Activated T-helper 1 cell treated with anti-CD3 and anti-CD28 coated beads, Interleukin-12 subunit alpha, Interleukin-12 subunit beta, Interleukin-2, Interleukin-4 antibody, amounts not matched to agents 30 ng/mL and 10 ng/mL and 1 ng/mL, durations not matched to agents 14 hours and 24 hours and 36 hours (primary cell): Measurements from ENCODE around the gene EEF1AKMT3. TPM values are rescaled to one million over a fixed set of nuclear protein-coding genes. Genes with fewer than 3 reads are reported as not detected.

ENCODE experiments used
- DNase-seq: peaks from one replicate; pipeline ENCODE4 v3.0.0; 2021; ENCODE audit warnings: low spot score
- H3K27ac Mint-ChIP-seq: one replicate; pipeline ENCODE4 v1.8.0; 2021; ENCODE audit warnings: mild to moderate bottlenecking, mixed read lengths
- H3K27me3 Mint-ChIP-seq: one replicate; pipeline ENCODE4 v1.8.0; 2022; ENCODE audit warnings: mild to moderate bottlenecking, moderate library complexity, mixed read lengths; ENCODE audit not compliant: insufficient read depth
- H3K36me3 Mint-ChIP-seq: one replicate; pipeline ENCODE4 v1.8.0; 2021; ENCODE audit warnings: low read depth, mixed read lengths
- H3K4me1 Mint-ChIP-seq: one replicate; pipeline ENCODE4 v1.8.0; 2021; ENCODE audit warnings: low read depth, mixed read lengths
- H3K4me3 Mint-ChIP-seq: one replicate; pipeline ENCODE4 v1.8.0; 2021; ENCODE audit warnings: mild to moderate bottlenecking, moderate library complexity, mixed read lengths
- H3K9me3 Mint-ChIP-seq: one replicate; pipeline ENCODE4 v1.8.0; 2021; ENCODE audit warnings: mixed read lengths
- intact Hi-C: fragments of 100-400 bp; cut with micrococcal nuclease; formaldehyde crosslinking; loops from one replicate; pipeline ENCODE4 v1.15.1; 2024
- total RNA-seq: library from RNA; stranded (reverse); gene quantifications from 2 replicates; pipeline ENCODE4 v1.2.3, GENCODE V29; 2022

EEF1AKMT3 gene
- total RNA-seq, 1 donor from 2014 or later = 4.5 TPM

DNA sequence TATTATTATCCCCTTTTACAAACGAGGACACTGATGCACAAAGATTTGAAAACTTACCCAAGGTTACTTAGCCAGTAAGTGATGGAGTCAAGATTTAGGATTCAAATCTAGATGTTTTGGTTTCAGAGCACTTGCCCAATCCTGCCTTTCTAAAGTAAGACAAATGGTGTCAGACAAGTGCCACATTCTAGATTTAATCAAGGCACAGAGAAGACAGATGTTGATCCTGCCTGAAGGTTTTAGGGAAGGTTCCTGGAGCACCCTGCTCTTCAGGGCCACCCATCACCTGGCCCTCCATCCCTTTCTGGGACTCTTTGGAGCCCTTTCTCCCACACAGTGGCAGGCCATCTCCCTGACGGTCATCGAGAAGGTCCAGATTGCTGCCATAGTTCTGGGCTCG lies 14.6 kb upstream of the EEF1AKMT3 start:
- no peak for DNase-seq
- H3K27ac Mint-ChIP-seq = no peak overlapping the region
- H3K36me3 Mint-ChIP-seq = peaks cover 14% of the 10 kb centered on the region
- H3K27me3 Mint-ChIP-seq = peaks cover 3% of the 10 kb centered on the region
- H3K4me1 Mint-ChIP-seq = peaks cover 40% of the 10 kb centered on the region
- intact Hi-C loops = loop anchor here (10.0 kb wide), 1 partner anchor 1123 kb away; the partner anchor contains the start of gene BAZ2A
- H3K9me3 Mint-ChIP-seq = no peaks in the 10 kb centered on the region
- no peak overlapping the region for H3K4me3 Mint-ChIP-seq

DNA sequence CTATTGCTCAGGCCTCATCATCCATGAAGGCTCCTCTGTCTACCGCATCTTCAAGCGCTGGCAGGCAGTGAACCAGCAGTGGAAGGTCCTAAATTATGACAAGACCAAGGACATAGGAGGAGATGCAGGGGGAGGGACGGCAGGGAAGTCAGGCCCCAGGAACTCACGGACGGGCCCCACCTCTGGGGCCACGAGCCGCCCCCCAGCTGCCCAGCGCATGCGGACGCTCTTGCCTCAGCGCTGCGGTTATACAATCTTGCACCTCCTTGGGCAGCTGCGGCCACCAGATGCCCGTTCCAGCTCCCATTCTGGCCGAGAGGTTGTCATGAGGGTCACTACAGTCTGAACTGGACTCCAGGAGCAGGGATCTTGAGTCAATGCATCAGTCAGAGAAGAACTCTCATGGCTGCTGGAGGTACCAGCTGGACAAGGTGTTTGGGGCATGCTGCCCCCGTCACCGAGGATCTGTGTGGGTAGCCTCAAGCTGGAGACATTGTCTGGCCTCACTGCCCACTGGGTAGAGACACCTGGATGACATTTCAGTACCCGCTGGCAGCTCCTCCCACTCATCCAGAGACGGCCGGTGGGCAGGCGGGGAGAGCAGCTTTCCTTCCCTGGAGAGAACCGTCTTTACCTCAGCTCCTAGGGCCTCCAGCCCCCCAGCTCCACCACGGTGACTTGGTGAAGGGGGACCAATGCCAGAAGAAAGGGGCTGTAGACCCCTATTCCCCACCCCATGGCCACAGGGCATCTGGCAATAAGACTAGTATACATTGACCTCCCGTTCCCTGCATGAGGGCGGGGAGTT lies 13.7 kb upstream of the EEF1AKMT3 start:
- DNase-seq = no peak
- Mint-ChIP-seq H3K36me3 (peaks cover 24% of the 10 kb centered on the region), H3K27ac (no peak overlapping the region), H3K27me3 (peaks cover 3% of the 10 kb centered on the region), H3K4me3 (no peak overlapping the region), H3K4me1 (peaks cover 39% of the 10 kb centered on the region), H3K9me3 (no peaks in the 10 kb centered on the region)
- intact Hi-C loops = loop anchor here (10.0 kb wide), 1 partner anchor 1124 kb away; the partner anchor contains the start of gene BAZ2A

DNA sequence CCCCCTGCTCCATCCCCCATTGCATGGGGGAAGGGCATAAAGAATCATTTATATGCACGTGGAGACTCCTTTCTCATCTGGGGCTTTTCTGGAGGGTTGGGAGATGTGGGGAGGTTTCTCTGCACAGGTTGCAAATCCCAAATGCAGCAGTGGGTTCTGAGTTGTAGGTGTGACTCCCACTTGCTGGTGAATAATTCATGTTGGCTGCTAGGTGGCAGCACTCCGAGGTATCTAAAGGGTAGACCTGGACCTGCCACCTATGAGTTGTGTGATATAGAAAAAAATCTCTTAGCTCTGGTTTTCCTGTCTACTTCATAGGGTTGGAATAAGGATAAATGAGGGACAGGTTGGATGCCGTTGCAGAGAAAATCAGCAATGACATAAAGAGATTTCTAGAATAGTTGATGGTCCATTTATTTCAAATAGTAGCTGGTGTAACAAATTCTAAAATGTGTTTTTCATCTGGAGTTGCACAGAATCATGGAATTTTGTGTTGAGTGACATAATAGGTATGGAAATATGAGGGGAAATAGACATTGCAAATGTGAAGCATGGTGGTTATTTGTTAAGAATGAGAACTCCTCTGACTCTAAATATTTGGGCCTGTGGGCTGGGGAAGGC lies 12.9 kb upstream of the EEF1AKMT3 start:
- peaks cover 36% of the 10 kb centered on the region for H3K4me1 Mint-ChIP-seq
- H3K27ac Mint-ChIP-seq = no peak overlapping the region
- intact Hi-C loops = loop anchor here (10.0 kb wide), 1 partner anchor 1125 kb away; the partner anchor contains the start of gene BAZ2A
- no peak for DNase-seq
- peaks cover 28% of the 10 kb centered on the region for H3K36me3 Mint-ChIP-seq
- peaks cover 2% of the 10 kb centered on the region for H3K27me3 Mint-ChIP-seq
- no peak overlapping the region for H3K4me3 Mint-ChIP-seq
- H3K9me3 Mint-ChIP-seq = no peaks in the 10 kb centered on the region

DNA sequence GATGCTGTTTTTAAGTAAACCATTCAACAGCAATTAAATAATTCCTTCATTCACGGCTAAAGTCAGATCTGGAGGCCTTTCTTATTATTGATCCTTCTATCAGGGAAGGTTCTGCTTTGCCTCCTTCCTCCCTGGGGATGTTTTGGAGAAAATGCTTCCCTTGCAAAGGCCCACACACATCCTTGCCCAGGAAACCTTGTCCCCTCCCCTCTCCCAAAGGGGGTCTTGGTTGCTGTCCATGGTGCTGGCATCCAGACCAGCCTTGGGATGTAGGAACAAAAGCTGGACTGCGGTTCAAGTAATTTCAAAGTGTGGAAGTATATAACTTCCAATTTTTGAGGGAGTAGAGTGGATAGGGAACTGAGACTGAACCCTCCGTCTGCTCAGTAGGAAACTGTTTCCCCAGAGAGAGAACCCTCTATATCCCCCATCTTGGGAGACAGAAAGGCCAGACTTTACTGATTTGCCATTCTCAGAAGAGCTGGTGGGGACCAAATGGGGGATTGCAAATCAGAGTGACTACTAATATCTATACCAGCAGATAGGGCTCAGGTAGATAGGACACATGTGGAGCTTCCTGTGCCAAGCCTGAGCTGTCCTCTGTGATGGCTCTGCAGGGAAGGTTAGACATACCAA lies 11.9 kb upstream of the EEF1AKMT3 start:
- Mint-ChIP-seq H3K27me3 (no peaks in the 10 kb centered on the region), H3K36me3 (peaks cover 31% of the 10 kb centered on the region)

DNA sequence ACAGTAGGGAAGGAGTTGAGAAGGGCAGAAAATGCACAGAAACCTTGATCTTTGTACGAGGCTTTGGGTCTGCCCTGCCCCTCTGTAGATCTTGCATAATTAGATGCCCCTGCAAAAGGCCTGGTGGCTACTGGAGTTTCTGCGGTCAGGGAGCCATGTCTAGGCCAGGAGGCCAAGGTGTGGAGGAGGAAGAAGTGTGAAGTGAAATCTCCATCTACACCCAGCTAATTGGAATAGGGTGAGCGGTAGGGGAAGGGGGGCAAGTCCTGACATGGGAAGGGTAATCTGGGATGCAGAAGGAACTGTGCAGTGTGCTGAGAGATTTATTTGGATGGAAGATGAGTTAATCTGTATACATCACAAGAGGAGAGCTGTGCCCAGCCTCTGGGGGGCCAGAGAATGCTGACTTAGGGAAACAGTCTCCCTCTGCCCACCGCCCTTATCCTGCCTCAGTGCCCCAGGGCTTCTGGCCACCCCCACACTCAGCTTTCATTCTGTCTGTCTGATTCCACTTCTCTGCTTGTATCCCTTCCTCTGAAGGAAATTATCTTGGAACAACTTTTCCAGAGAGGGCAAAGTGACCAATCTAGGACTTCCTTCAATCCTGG lies 10.9 kb upstream of the EEF1AKMT3 start:
- Mint-ChIP-seq H3K27ac (no peak overlapping the region), H3K9me3 (no peaks in the 10 kb centered on the region), H3K4me1 (peaks cover 34% of the 10 kb centered on the region), H3K27me3 (peaks cover 4% of the 10 kb centered on the region), H3K36me3 (peaks cover 31% of the 10 kb centered on the region), H3K4me3 (no peak overlapping the region)
- no peak for DNase-seq
- intact Hi-C loops = no loop called here

More for the DNA sequence above, 11.9 kb upstream of the EEF1AKMT3 start:
- DNase-seq = no peak
- H3K4me1 Mint-ChIP-seq = peaks cover 34% of the 10 kb centered on the region
- H3K9me3 Mint-ChIP-seq = no peaks in the 10 kb centered on the region
- no peak overlapping the region for H3K4me3 Mint-ChIP-seq
- H3K27ac Mint-ChIP-seq = no peak overlapping the region
- intact Hi-C loops = no loop called here

DNA sequence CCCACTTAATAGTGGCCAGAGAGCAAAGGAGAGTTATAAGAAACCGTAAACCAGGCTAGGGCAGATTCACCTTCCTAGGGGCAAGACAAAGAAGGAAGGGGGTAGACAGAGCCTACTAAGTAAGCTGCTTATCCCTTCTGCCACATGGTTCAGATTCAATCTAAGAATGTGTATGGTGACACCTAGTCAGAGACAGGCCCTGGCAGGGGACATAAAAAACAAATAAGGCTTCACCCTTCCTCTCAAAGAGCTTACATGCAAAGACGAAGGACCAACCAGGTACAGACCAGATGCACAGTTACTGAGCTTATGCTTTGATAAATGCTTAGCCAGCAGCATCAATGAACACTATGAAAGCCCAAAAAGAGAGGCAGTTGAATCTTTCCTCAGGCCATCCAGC lies 10.0 kb upstream of the EEF1AKMT3 start:
- peaks cover 34% of the 10 kb centered on the region for H3K4me1 Mint-ChIP-seq
- peaks cover 5% of the 10 kb centered on the region for H3K27me3 Mint-ChIP-seq
- H3K4me3 Mint-ChIP-seq = no peak overlapping the region
- DNase-seq = no peak
- H3K9me3 Mint-ChIP-seq = no peaks in the 10 kb centered on the region
- peaks cover 32% of the 10 kb centered on the region for H3K36me3 Mint-ChIP-seq
- no peak overlapping the region for H3K27ac Mint-ChIP-seq
- intact Hi-C loops = no loop called here

DNA sequence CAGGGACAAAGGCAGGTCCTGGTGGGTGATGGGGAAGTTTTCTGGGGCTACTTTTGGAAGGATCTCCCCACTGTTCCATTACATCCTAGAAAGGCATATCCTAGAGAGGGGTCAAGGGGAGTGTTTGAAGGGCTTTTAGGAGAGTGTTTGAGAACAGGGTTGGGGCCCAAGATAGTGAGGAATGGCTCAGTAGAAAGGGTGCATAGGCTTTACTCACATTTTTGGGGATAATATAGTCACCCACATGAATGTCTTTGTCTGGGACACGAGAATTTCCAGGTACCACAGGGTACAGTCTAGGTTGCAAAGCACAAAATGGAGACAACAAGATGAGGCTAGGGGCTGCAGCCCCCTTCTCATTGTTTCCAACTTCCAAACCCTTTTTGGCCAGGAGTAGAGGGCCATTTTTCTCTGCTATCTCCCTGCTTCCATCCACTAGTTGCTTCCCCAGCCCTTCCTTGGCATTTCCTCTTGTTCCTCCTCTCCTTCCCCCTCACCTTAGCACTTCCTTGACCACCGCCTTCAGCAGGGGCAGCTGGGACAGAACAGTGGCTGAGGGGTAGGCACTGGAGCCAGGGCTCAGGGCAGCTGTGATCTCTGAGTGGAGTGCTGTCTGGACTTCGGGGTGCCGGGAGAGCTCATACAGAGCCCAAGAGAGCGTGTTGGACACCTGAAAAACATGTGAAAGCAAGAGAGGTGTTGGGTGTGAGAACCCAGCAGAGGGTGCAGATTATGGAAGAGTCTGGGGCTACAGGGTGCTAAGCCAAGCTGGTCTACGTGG lies 8.3 kb upstream of the EEF1AKMT3 start:
- peaks cover 5% of the 10 kb centered on the region for H3K27me3 Mint-ChIP-seq
- peak overlapping the region; percentile 7 for H3K27ac Mint-ChIP-seq
- peaks cover 37% of the 10 kb centered on the region for H3K36me3 Mint-ChIP-seq
- intact Hi-C loops = no loop called here
- no peaks in the 10 kb centered on the region for H3K9me3 Mint-ChIP-seq
- peak overlapping the region; percentile 89 for H3K4me3 Mint-ChIP-seq
- no peak for DNase-seq
- peaks cover 33% of the 10 kb centered on the region for H3K4me1 Mint-ChIP-seq

DNA sequence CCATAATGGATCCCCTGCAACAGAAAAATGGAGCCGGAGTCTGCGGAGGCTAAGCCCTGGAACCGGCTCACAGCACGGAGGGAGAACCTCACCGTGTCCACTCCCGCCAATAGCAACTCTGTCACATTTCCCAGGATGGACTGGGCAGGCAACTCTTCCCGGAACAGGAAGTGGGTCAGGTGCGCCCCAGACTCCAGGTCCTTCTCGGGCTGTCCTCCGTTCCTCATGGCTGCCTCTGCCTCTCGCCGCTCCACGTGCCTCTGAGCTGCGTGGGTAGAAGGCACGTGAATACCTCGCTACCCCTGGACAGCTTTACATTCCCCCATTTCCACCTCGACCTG lies 7.8 kb upstream of the EEF1AKMT3 start:
- Mint-ChIP-seq H3K9me3 (no peaks in the 10 kb centered on the region), H3K4me1 (peaks cover 28% of the 10 kb centered on the region), H3K4me3 (peak overlapping the region; percentile 89), H3K27me3 (peaks cover 5% of the 10 kb centered on the region), H3K27ac (peak overlapping the region; percentile 48), H3K36me3 (peaks cover 36% of the 10 kb centered on the region)
- no peak for DNase-seq
- intact Hi-C loops = loop anchor here (1.0 kb wide), 1 partner anchor 8 kb away; no protein-coding TSS in a partner anchor

DNA sequence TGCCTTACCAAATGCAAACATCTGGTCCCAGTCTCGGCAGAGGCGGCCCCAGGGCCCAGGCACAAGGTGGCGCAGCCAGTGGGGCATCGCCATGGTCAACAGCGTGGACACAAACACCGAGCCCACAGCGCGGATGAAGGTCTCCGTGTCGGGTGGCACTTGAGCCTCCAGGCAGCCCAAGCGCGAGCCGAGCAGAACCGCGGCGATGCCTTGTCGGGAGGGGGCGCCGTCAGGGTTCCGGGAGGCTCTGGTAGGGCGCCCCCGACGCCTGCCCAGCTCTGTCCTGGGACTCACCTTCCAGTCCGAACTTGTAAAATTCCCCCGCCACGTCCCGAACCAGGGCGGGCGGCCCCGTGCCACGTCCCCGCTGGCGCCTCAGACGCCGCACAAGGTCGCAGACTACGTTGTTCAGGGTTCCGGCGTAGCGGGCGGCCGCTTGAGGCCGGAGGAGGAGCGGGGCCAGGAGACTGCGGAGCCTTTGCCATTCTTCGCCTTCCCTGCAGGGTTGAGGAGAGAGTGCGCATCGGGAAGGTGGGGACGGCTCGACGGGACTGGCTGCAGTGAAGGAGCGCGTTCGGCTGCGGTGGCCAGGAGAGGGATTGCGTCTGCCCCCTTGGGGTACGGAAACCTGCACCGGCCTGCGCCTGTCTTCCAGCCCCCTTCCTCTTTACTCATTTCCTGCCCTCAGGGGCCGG lies 7.3 kb upstream of the EEF1AKMT3 start:
- peaks cover 31% of the 10 kb centered on the region for H3K4me1 Mint-ChIP-seq
- no peaks in the 10 kb centered on the region for H3K9me3 Mint-ChIP-seq
- DNase-seq = peak; percentile 44
- H3K4me3 Mint-ChIP-seq = peak overlapping the region; percentile 89
- H3K27me3 Mint-ChIP-seq = peaks cover 5% of the 10 kb centered on the region
- intact Hi-C loops = loop anchor here (1.0 kb wide), 1 partner anchor 9 kb away; no protein-coding TSS in a partner anchor
- H3K27ac Mint-ChIP-seq = peak overlapping the region; percentile 58
- peaks cover 36% of the 10 kb centered on the region for H3K36me3 Mint-ChIP-seq

DNA sequence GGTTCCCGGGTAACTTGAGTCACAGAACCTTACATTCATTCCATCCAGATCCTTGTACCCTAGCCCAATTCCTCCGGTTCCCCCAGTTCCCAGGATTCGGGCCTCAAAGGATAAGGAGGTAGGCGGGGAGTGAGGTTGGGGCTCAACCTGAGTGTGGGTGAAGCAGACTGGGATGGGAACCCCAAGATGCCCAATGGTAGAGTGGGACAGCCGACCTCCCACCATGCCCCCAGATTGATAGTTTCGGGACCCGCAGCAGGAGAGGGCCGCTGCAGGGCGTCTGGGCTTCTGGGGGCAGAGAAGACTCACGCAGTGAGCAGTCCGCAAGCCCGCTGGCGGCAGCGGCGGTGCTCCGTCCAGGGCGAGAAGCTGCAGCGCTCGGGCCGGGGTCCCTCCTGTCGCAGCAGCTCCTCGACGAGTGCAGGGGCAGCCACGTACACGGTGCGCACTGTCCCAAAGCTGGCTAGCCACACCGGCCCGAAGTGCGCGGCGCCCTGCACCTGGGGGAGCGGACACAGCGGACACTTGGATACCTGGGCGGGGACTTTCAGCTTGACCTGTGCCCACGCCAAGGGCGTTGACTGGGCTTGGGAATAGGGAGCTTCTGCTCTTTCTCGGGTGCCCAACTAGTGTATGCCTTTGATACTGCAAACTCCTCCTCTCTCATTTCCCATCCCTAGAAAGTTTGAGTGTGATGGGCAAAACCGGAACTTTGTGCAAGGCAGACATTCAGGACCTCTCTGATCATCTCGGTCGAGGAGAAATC lies 6.5 kb upstream of the EEF1AKMT3 start:
- H3K36me3 Mint-ChIP-seq = peaks cover 42% of the 10 kb centered on the region

More for the DNA sequence above, 6.5 kb upstream of the EEF1AKMT3 start:
- H3K27me3 Mint-ChIP-seq = peaks cover 5% of the 10 kb centered on the region
- DNase-seq = no peak
- intact Hi-C loops = loop anchor here (1.0 kb wide), 1 partner anchor 10 kb away; no protein-coding TSS in a partner anchor
- H3K9me3 Mint-ChIP-seq = no peaks in the 10 kb centered on the region
- peak overlapping the region; percentile 89 for H3K4me3 Mint-ChIP-seq
- H3K4me1 Mint-ChIP-seq = peaks cover 38% of the 10 kb centered on the region
- H3K27ac Mint-ChIP-seq = peak overlapping the region; percentile 58
